Midbrain (tissue), 1 donor: Measurements from ENCODE around the gene MOAP1.
A peak's percentile ranks its signal among the peaks of the same experiment; 100 is the strongest.
"Not testable (repeated sequence)": the region's sequence is repeated elsewhere in the genome, so short reads cannot be mapped to it uniquely, and the experiment has no call there.

ENCODE experiments used
- DNase-seq: peaks from one replicate; lab custom pipeline; 2025; lab: John Stamatoyannopoulos, UW

Gene MOAP1

GRCh38 chr14:93184391-93185348 lies at the start of gene MOAP1, which contains the start of gene LYSET:
Gene MOAP1 (minus strand): TSS chr14:93184897. CDS start chr14:93184242, 655 bp downstream.
Gene LYSET (plus strand): TSS chr14:93185317. CDS start chr14:93185406, 89 bp downstream.
- DNase-seq: peak; percentile 86

- DNase-seq: not testable (repeated sequence)
These were observed 48.4 kb upstream of the MOAP1 start for GRCh38 chr14:93233078-93233477.

- DNase-seq: no peak
These were observed 47.5 kb upstream of the MOAP1 start for GRCh38 chr14:93232159-93232558.

GRCh38 chr14:93231129-93231979 lies 46.7 kb upstream of the MOAP1 start:
- peak; percentile 4 for DNase-seq

GRCh38 chr14:93230539-93230938 lies 45.8 kb upstream of the MOAP1 start:
- DNase-seq: no peak

- no peak for DNase-seq
These were observed 43.9 kb upstream of the MOAP1 start for GRCh38 chr14:93228550-93228949.

GRCh38 chr14:93223565-93223964 lies 38.9 kb upstream of the MOAP1 start:
- DNase-seq: no peak

- DNase-seq: no peak
These were observed 35.8 kb upstream of the MOAP1 start for GRCh38 chr14:93220509-93220908.

GRCh38 chr14:93219103-93219726 lies 34.5 kb upstream of the MOAP1 start:
- peak; percentile 50 for DNase-seq

GRCh38 chr14:93214598-93214997 lies 29.9 kb upstream of the MOAP1 start:
- DNase-seq: no peak

GRCh38 chr14:93212432-93212831 lies 27.7 kb upstream of the MOAP1 start:
- DNase-seq: no peak

- DNase-seq: peak; percentile 58
These were observed 23.0 kb upstream of the MOAP1 start for GRCh38 chr14:93207468-93208308.

- peak; percentile 99 for DNase-seq
These were observed 22.2 kb upstream of the MOAP1 start, which contains the start of the genes GON7 and UBR7 for GRCh38 chr14:93206793-93207467. Gene GON7 (minus strand): TSS chr14:93207065. CDS start chr14:93207037, 28 bp downstream. Gene UBR7 (plus strand): TSS chr14:93207256. CDS start chr14:93207292, 36 bp downstream.

- DNase-seq: no peak
These were observed 16.5 kb upstream of the MOAP1 start for GRCh38 chr14:93201155-93201704.

- DNase-seq: no peak
These were observed 15.9 kb upstream of the MOAP1 start for GRCh38 chr14:93200553-93200952.

GRCh38 chr14:93199031-93199430 lies 14.3 kb upstream of the MOAP1 start:
- no peak for DNase-seq

GRCh38 chr14:93195316-93195999 lies 10.8 kb upstream of the MOAP1 start:
- no peak for DNase-seq

GRCh38 chr14:93186956-93187355 lies 2.3 kb upstream of the MOAP1 start:
- no peak for DNase-seq

- DNase-seq: no peak
These were observed 1.8 kb upstream of the MOAP1 start for GRCh38 chr14:93186466-93186865.
